Myocyte (in vitro differentiated cells): ENCODE results near the gene ST3GAL4. TPM values are rescaled to one million over a fixed set of nuclear protein-coding genes. Genes with fewer than 3 reads are reported as not detected.
"Not testable (repeated sequence)": the region's sequence is repeated elsewhere in the genome, so short reads cannot be mapped to it uniquely, and the experiment has no call there.

Experiments
- DNase-seq: peaks from one replicate; pipeline ENCODE4 v3.0.0-alpha.2; 2012; ENCODE audit warnings: low read depth
- polyA plus RNA-seq: library from polyadenylated mRNA; unstranded; fragments of >200 nt; gene quantifications from one replicate; pipeline ENCODE4 v1.2.1, GENCODE V29; 2012; ENCODE audit warnings: missing spikeins
- total RNA-seq: library from RNA; depleted of rRNA; stranded (reverse); fragments of >200 nt; gene quantifications from 2 replicates; pipeline ENCODE4 v1.2.3, GENCODE V29; 2014

Gene ST3GAL4, protein sequence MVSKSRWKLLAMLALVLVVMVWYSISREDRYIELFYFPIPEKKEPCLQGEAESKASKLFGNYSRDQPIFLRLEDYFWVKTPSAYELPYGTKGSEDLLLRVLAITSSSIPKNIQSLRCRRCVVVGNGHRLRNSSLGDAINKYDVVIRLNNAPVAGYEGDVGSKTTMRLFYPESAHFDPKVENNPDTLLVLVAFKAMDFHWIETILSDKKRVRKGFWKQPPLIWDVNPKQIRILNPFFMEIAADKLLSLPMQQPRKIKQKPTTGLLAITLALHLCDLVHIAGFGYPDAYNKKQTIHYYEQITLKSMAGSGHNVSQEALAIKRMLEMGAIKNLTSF
- total RNA-seq: 24.2 and 25.2 TPM in 2 replicates
- polyA plus RNA-seq: 43.7 TPM

- DNase-seq: peak; percentile 73
These were observed at the start of gene ST3GAL4 for GRCh38 chr11:126355324-126355925. ST3GAL4 (plus strand) TSS chr11:126355686; CDS start chr11:126406156, 50,470 bp downstream.

- DNase-seq: no peak
These were observed 49.8 kb upstream of the ST3GAL4 start for GRCh38 chr11:126305699-126306098.

DNA sequence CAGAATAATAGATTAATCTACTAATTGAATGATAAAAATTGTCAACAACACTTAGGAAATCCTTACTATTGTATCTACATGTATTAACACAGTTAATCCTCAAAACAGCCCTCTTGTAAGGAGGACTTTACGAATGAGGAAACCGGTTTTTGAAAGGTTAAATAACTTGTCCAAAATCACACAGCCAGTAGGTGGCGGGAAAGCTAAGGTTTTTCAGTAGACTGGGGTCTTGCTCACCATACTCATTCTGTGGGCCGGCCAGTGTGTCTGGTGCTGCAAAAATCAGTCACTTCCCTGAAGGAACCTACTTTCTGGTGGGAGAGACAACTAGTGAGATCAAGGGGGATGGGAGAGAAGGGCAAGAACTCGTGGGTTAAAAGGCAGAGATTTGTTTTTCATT, 47.8 kb upstream of the ST3GAL4 start:
- DNase-seq: peak; percentile 66

DNA sequence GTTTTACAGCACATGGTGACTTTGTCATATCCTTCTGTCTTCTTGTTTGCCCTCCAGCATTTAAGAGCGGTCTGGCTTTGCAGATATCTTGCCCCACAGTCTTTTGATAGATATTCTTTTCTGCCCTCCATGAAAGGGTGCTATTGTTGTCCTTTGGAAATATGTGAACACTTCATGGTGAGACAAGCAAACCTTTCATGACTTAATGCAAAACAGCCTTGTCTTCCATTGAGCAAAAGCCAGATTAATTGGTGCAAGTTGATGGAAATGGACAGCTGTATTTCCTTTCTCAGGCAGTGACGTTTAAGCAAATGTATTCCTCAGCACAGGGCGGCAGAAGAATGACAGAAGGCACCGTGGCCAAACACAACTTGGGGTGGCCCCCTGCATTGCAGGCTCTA, 47.2 kb upstream of the ST3GAL4 start:
- DNase-seq: peak; percentile 93

GRCh38 chr11:126308771-126309170, 46.7 kb upstream of the ST3GAL4 start:
- not testable (repeated sequence) for DNase-seq

- DNase-seq: peak; percentile 89
These were observed 45.1 kb upstream of the ST3GAL4 start for GRCh38 chr11:126310200-126310991.

DNA sequence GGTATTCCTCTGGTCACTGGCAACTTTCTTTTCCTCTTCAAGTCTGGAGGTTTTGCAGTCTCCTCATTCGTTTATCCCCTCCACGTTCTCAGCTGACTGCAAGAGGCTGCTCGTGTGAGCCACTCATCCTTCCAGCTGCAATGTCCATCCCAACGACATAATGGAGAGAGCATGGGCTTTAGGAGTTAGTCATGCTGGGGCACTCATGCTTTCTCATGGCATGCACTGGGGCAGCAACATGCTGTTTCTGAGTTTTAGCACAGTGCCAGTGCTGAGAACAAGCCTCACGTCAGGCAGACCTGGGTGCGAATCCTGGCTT, 44.5 kb upstream of the ST3GAL4 start:
- peak; percentile 19 for DNase-seq

GRCh38 chr11:126311401-126312291, 43.8 kb upstream of the ST3GAL4 start:
- no peak for DNase-seq

- no peak for DNase-seq
These were observed 42.5 kb upstream of the ST3GAL4 start for GRCh38 chr11:126312961-126313360.

- DNase-seq: no peak
These were observed 41.7 kb upstream of the ST3GAL4 start for GRCh38 chr11:126313826-126314225.

- DNase-seq: no peak
These were observed 38.1 kb upstream of the ST3GAL4 start for GRCh38 chr11:126317432-126317755.

DNA sequence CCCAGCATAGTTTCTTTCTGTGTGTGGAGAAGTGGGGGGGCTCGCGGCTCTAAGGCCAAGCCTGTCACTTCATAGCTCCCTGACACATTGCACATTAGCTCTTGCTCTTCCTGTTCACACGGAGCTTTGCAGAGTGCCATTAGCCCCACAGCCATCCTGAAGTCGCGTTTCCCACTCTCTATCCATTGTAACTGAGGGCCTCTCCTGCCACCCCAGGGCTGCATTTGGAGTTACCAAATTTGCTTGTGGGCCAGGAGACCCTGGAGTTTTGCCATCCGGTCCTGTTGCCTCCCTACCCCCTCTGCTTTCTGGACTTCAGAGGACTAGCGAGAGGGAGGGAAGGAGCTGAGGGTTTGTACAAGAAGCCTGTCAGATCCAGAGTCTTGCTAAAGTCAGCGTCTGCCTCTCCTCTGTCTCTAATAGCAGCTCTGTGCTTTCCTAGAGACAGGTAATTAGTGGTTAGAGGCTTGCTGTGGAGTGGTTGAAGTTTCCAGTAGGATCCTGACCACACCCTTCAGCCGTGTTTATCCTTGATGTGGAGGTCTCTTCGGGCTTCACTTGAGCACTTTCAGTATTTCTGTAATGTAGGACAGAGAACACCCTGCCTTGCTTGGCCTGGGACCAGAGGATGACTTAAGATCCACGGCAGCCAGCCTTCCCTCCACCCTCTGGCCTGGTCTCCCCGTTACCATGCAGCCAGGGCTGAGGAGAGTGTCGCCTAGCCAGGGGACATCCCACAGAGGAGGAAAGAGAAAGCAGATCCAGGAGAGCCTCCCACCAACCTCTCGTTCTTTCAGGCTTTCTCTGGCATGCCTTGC, 37.5 kb upstream of the ST3GAL4 start:
- peak; percentile 73 for DNase-seq

DNA sequence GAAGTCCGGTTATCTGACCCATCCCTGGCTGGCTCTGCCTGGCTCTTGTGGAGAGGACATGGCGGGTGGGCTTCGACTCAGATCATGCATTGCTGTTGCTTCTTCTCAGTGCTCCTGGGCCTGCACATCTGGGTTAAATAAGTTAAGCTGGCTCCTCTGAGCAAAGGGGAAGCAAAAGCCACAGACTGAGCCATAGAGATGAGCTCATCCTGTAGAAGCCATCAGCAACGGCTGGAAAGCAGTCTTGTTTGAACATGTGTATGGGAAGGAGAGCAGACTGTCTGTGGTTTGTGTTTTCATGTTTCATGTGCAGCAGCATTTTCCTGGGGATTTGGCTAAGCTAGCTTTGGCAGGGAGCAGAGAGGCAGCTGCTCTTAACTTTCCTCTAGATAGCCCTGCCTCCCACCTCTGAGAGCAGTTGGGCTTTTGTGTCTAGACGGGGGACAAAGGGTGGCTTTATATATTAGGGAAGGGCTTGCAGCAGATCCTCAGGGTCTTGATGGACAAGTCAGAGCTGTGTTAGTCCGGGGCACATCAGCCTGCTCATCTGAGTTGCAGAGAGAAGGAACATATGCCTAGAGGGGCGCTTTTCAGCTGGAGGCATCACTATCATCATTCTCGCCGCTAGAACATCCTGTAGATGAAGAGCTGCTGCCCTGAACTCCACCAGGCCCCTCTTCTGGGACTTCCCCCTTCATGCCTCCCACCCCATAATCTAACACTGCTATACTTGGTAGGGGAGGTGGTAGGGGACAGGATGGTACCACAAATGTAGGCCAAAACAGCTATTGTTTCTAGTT, 36.7 kb upstream of the ST3GAL4 start:
- DNase-seq: peak; percentile 96

DNA sequence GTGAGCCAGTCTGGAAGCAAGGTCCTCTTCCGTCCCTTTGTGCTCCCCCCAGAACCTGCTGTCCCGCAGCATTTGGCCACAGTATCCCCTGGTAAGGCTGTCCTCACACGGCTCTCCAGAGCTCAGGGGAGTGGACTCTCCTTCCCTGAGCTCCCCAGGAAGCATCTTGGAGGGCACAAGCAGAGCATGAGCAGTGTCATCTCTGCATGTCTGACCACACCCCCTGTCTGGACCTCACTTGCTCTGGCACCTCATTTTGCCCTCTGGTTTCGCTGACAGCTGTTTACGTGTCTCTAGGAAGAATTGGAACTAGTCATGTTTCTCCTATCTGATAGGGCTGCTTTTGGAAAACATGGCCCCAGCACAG, 36.1 kb upstream of the ST3GAL4 start:
- peak; percentile 45 for DNase-seq

GRCh38 chr11:126322996-126323395, 32.5 kb upstream of the ST3GAL4 start:
- DNase-seq: no peak

DNA sequence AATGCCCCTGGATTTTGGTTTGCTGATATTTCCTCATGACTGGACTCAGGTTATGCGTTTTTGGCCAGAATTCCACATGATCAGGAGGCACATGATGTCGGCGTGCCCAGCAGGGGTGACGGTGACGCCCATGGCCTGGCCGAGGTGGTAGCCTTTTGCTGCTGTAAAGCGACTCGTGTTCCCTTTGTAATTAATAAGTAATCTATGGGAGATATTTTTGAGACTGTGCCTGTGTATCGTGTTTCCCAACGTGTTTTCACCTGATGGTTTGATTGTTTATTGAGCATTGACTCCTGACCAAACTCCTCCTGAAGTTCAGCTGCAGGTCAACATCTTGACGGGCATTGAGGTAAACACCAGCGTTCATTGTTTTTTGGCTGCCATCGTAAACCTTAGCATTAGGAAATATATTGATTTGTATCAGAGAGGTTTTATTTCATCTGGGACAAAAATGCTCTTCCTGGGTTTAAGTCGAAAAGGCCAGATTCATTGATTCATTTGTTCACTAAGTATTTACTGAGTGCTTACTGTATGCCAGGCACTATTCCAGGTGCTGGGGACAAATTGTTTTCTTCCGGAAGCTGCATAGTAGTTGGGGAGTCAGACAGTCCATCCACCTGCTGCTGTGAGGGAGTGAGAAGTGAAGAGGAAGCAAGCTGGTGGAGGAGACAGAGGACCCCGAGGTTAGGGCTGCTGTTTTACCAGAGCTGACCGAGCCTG, 28.0 kb upstream of the ST3GAL4 start:
- DNase-seq: no peak

DNA sequence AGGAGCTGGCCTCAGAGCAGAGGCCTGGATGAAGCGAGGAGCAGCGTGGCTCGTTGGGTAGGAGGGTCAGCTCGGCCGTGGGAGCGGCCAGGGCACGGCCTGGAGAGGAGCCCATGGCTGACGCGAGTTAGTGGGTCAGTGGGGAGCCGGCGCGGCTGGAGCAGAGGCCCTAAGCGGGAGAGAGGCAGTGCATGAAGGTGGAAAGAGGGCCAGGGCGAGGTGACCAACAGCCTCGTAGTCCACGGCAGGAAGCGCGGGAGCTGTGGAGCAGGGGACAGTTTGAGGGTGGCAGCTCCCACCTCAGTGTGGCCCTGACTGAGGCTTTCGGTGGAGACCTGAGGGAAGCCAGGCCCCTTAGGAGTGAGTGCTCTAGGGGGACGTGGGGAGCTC, 27.5 kb upstream of the ST3GAL4 start:
- DNase-seq: no peak

GRCh38 chr11:126328444-126328843, 27.0 kb upstream of the ST3GAL4 start:
- no peak for DNase-seq
